PC-9 (cell line): ENCODE results near the gene SDK2.

Experiments used
- CTCF ChIP-seq: fragments of 200-600 bp; sonication (generic); conservative IDR thresholded peaks from 2 replicates; pipeline ENCODE4 v1.6.1; 2017; ENCODE audit warnings: mixed run types, antibody characterized with exemption, mild to moderate bottlenecking, moderate library complexity
- EZH2 ChIP-seq: fragments of 200-600 bp; sonication (generic); IDR thresholded peaks from 2 replicates; pipeline ENCODE4 v1.8.0; 2017; ENCODE audit warnings: antibody characterized with exemption, low read depth

GRCh38 chr17:73466704-73467433 is 177.4 kb downstream of the SDK2 start:
- no peak for TF ChIP-seq CTCF
- TF ChIP-seq EZH2: no peak
